HepG2 (cell line): Measurements from ENCODE around the gene TMBIM6. TPM values are rescaled to one million over a fixed set of nuclear protein-coding genes. Genes with fewer than 3 reads are reported as not detected.

ENCODE experiments used
- AHDC1 ChIP-seq: sonication (generic); formaldehyde crosslinking; IDR thresholded peaks from 2 replicates; pipeline ENCODE4 v1.5.1; 2020; ENCODE audit warnings: mild to moderate bottlenecking, missing genetic modification reagents, borderline replicate concordance
- E2F5 ChIP-seq: sonication (generic); formaldehyde crosslinking; conservative IDR thresholded peaks from 2 replicates; pipeline ENCODE4 v1.4.0; 2020; ENCODE audit warnings: missing genetic modification reagents
- EED ChIP-seq: sonication (generic); formaldehyde crosslinking; IDR thresholded peaks from 2 replicates; pipeline ENCODE4 v1.5.0; 2020; ENCODE audit warnings: mild to moderate bottlenecking, missing genetic modification reagents
- FOXA3 ChIP-seq: IDR thresholded peaks from 2 replicates; pipeline ENCODE4 v1.6.1; 2016; ENCODE audit warnings: missing genetic modification reagents, missing compliant biosample characterization
- SMAD9 ChIP-seq: sonication (generic); formaldehyde crosslinking; IDR thresholded peaks from 2 replicates; pipeline ENCODE4 v1.5.1; 2020; ENCODE audit warnings: mild to moderate bottlenecking, missing genetic modification reagents
- ZNF33B ChIP-seq: sonication (generic); formaldehyde crosslinking; IDR thresholded peaks from 2 replicates; pipeline ENCODE4 v1.5.1; 2020; ENCODE audit warnings: mild to moderate bottlenecking, missing genetic modification reagents
- ZNF431 ChIP-seq: sonication (generic); formaldehyde crosslinking; IDR thresholded peaks from 2 replicates; pipeline ENCODE4 v1.9.0; 2022; ENCODE audit warnings: missing genetic modification reagents, low read depth, mild to moderate bottlenecking, borderline replicate concordance
- ZNF724P ChIP-seq: sonication (generic); formaldehyde crosslinking; IDR thresholded peaks from 2 replicates; pipeline ENCODE4 v1.8.0; 2022; ENCODE audit warnings: missing genetic modification reagents, borderline replicate concordance
- ZNF788 ChIP-seq: sonication (generic); formaldehyde crosslinking; IDR thresholded peaks from 2 replicates; pipeline ENCODE4 v1.5.0; 2020; ENCODE audit warnings: mild to moderate bottlenecking, missing genetic modification reagents, borderline replicate concordance
- polyA plus RNA-seq, 8 experiments: library from polyadenylated mRNA; depleted of rRNA in 3 of 8; stranded (reverse) in 7 of 8; unstranded in 1 of 8; fragments of >200 nt; fragmentation: Illumina TruSeq in 4 of 8; extraction: Trizol in 4 of 8; gene quantifications; 2 replicates each; pipeline versions ENCODE4 v1.2.1 to v1.2.3, GENCODE V29; 2011 to 2016; ENCODE audit warnings: low read depth in 4 of 8, missing spikeins in 1 of 8, mixed read lengths in 1 of 8; ENCODE audit not compliant: insufficient read depth in 1 of 8
- total RNA-seq, 5 experiments: library from RNA; depleted of rRNA; stranded (reverse); fragments of >200 nt; fragmentation: Illumina TruSeq; extraction: Trizol; gene quantifications; 2 replicates each; pipeline ENCODE4 v1.2.3, GENCODE V29; 2016; ENCODE audit warnings: low read depth in 1 of 5
- TF ChIP-seq, protein P1 (sequence below): sonication (generic); formaldehyde crosslinking; IDR thresholded peaks from 2 replicates; pipeline ENCODE4 v1.9.0; 2021; ENCODE audit warnings: missing genetic modification reagents, borderline replicate concordance
- TF ChIP-seq, protein P2 (sequence below): IDR thresholded peaks from 2 replicates; pipeline ENCODE4 v1.6.1; 2018; ENCODE audit warnings: missing genetic modification reagents

The TMBIM6 gene
- total and polyA plus RNA-seq, 2 of the 13 experiments (the other 11 are each of a cell fraction or from before 2014, with no cell fraction given): 412 to 468 TPM

- TF ChIP-seq AHDC1 (CRISPR knock-in tag) (no peak), EED (peak; percentile 70; the same call in 1 of the 2 replicates), ZNF431 (CRISPR knock-in tag) (0 out of 2 replicates have a peak, but pooled peaks have one; percentile 29), ZNF788 (peak; percentile 68; the same call in 1 of the 2 replicates), FOXA3 (peak; percentile 44), E2F5 (CRISPR knock-in tag) (peak; percentile 74; the same call in 1 of the 2 replicates), ZNF724P (CRISPR knock-in tag) (peak; percentile 63; the same call in 1 of the 2 replicates), SMAD9 (peak; percentile 73; the same call in 1 of the 2 replicates), ZNF33B (peak; percentile 83; the same call in 1 of the 2 replicates)
- TF ChIP-seq, protein P1, sequence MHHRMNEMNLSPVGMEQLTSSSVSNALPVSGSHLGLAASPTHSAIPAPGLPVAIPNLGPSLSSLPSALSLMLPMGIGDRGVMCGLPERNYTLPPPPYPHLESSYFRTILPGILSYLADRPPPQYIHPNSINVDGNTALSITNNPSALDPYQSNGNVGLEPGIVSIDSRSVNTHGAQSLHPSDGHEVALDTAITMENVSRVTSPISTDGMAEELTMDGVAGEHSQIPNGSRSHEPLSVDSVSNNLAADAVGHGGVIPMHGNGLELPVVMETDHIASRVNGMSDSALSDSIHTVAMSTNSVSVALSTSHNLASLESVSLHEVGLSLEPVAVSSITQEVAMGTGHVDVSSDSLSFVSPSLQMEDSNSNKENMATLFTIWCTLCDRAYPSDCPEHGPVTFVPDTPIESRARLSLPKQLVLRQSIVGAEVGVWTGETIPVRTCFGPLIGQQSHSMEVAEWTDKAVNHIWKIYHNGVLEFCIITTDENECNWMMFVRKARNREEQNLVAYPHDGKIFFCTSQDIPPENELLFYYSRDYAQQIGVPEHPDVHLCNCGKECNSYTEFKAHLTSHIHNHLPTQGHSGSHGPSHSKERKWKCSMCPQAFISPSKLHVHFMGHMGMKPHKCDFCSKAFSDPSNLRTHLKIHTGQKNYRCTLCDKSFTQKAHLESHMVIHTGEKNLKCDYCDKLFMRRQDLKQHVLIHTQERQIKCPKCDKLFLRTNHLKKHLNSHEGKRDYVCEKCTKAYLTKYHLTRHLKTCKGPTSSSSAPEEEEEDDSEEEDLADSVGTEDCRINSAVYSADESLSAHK (CRISPR knock-in tag): peak; percentile 76; the same call in 1 of the 2 replicates
- TF ChIP-seq, protein P2, sequence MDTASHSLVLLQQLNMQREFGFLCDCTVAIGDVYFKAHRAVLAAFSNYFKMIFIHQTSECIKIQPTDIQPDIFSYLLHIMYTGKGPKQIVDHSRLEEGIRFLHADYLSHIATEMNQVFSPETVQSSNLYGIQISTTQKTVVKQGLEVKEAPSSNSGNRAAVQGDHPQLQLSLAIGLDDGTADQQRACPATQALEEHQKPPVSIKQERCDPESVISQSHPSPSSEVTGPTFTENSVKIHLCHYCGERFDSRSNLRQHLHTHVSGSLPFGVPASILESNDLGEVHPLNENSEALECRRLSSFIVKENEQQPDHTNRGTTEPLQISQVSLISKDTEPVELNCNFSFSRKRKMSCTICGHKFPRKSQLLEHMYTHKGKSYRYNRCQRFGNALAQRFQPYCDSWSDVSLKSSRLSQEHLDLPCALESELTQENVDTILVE: peak; percentile 61
These were observed 34.1 kb upstream of the TMBIM6 start, which contains the start of gene FMNL3 (continued) for GRCh38 chr12:49707128-49707811.
